Neuron (in vitro differentiated cells): ENCODE data around the gene SLC4A8.
"Not testable (repeated sequence)": the region's sequence is repeated elsewhere in the genome, so short reads cannot be mapped to it uniquely, and the experiment has no call there.

Experiments
- H2AFZ ChIP-seq: one replicate; pipeline ENCODE4 v1.6.1; 2013; ENCODE audit warnings: low read depth, mild to moderate bottlenecking, inconsistent platforms, low read length, moderate library complexity
- H3K27me3 ChIP-seq: one replicate; pipeline ENCODE4 v1.6.1; 2013; ENCODE audit warnings: low read length; ENCODE audit not compliant: insufficient read depth
- H3K36me3 ChIP-seq: one replicate; pipeline ENCODE4 v1.6.1; 2013; ENCODE audit warnings: low read length; ENCODE audit not compliant: insufficient read depth
- H3K4me1 ChIP-seq: one replicate; pipeline ENCODE4 v1.6.1; 2013; ENCODE audit warnings: low read length; ENCODE audit not compliant: insufficient read depth
- H3K4me3 ChIP-seq: 2 replicates; pipeline ENCODE4 v1.5.1; 2013; ENCODE audit warnings: mild to moderate bottlenecking, low read length, moderate library complexity
- H3K9me3 ChIP-seq: one replicate; pipeline ENCODE4 v1.6.1; 2013; ENCODE audit warnings: low read length

SLC4A8 gene

DNA sequence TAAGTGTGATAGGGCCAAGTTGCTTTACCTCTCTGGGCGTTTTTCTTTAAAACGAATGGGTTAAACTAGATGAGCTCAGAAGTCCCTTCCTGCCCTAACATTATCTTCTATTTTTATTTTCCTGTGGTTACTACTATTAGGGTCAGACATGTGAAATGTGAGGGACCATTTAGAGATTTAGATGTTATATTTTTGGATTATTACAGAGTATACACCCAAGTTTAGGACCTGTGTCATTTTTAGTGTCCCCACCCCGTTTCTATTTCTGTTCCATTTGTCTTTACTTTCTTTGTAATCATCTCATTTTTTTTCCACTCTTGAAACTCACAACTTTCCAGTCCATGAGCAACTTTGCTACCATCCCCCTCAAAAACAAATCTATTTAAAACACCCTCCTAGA lies 56.3 kb downstream of the SLC4A8 start:
- Histone ChIP-seq H3K36me3 (peaks cover 3% of the 10 kb centered on the region), H3K4me3 (no peak overlapping the region), H2AFZ (no peak overlapping the region), H3K9me3 (no peaks in the 10 kb centered on the region), H3K4me1 (no peaks in the 10 kb centered on the region), H3K27me3 (no peaks in the 10 kb centered on the region)

DNA sequence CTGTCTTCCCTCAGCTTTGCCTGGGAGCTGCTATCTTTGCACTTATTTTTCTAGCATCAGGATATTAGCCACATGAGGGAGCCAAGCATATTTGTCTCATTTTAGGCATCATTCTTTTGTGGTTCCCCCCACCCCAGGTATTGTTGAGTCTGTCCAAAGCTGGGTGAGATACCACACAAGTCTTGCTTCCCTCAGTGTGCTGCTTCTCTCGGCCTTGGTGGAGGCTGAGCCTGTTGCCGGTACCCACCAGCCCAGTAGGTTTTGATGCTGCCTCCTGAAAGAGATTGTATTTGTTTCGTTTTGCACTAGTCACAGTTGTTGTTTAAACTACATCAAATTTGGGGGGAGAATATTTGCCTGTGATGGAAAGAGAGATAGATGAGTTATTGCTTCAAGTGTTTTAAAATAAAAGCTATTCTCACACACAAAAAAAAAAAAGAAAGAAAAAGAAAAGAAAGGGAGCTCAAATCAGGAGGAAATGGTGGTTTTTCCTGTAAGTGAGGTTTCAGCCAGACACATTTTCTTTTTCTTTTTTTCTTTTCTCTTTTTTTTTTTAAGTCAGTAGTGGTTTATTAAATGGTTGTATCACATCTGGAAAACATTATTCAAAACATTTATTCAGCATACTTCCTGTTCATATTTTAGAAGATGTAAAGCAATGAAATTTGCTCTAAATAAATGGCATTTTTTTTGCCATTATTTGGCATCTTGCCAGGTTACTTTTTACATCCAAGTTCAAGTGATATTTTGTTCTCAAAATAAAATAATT lies 58.5 kb downstream of the SLC4A8 start:
- no peak overlapping the region for H3K4me3 ChIP-seq
- H3K36me3 ChIP-seq, result peaks cover 12% of the 10 kb centered on the region
- no peaks in the 10 kb centered on the region for H3K4me1 ChIP-seq
- H2AFZ ChIP-seq, result no peak overlapping the region
- no peaks in the 10 kb centered on the region for H3K9me3 ChIP-seq
- H3K27me3 ChIP-seq, result no peaks in the 10 kb centered on the region

DNA sequence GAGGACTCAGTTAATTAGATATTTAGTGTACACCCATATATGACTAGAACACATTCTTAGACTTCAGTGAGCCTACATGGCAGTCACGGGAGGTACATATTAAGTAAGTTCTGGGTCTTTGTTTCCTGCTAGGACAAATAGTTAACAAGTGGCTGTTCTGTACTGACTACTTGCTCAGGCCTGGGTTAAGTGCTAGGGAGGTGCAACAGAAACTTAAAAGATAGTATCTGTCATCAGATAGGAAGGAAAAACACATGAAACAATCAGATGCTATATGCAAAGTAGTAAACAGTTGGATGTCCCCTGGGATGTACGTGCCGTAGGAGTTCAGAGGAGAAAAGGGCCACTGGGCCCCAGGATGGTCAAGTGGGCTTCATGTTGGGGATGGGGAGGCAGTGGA lies 59.5 kb downstream of the SLC4A8 start:
- Histone ChIP-seq H3K9me3 (no peaks in the 10 kb centered on the region), H3K27me3 (no peaks in the 10 kb centered on the region), H2AFZ (no peak overlapping the region), H3K4me1 (no peaks in the 10 kb centered on the region), H3K4me3 (no peak overlapping the region), H3K36me3 (peaks cover 8% of the 10 kb centered on the region)

DNA sequence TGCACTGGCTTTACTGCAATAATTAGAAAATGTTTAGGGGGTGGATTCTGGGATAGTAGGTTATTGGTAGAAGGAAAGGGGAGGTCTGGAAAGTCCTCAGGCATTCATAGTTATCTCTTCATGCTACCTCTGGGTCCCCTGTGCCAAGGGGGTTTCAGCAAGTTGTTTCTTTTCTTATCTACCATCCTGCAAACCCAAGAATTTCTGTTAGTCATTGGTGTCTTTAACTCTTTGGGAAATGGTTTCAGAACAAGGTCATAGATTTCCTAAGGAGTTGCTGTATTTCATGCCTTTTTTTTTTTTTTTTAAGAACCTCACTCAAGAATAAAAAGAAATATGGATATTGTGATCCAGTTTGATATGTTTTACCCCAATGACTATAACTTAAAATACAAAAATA lies 63.6 kb downstream of the SLC4A8 start:
- Histone ChIP-seq H2AFZ (no peak overlapping the region), H3K4me3 (no peak overlapping the region), H3K27me3 (no peaks in the 10 kb centered on the region), H3K9me3 (no peaks in the 10 kb centered on the region), H3K4me1 (no peaks in the 10 kb centered on the region), H3K36me3 (peaks cover 15% of the 10 kb centered on the region)

GRCh38 chr12:51493281-51493680 lies 68.7 kb downstream of the SLC4A8 start:
- Histone ChIP-seq H3K27me3 (no peaks in the 10 kb centered on the region), H3K4me3 (no peak overlapping the region), H3K9me3 (no peaks in the 10 kb centered on the region), H2AFZ (no peak overlapping the region), H3K36me3 (peaks cover 27% of the 10 kb centered on the region), H3K4me1 (no peaks in the 10 kb centered on the region)

GRCh38 chr12:51496895-51497294 lies 72.3 kb downstream of the SLC4A8 start:
- Histone ChIP-seq H3K9me3 (no peaks in the 10 kb centered on the region), H3K36me3 (peaks cover 20% of the 10 kb centered on the region), H3K4me3 (no peak overlapping the region), H2AFZ (no peak overlapping the region), H3K27me3 (no peaks in the 10 kb centered on the region), H3K4me1 (no peaks in the 10 kb centered on the region)

DNA sequence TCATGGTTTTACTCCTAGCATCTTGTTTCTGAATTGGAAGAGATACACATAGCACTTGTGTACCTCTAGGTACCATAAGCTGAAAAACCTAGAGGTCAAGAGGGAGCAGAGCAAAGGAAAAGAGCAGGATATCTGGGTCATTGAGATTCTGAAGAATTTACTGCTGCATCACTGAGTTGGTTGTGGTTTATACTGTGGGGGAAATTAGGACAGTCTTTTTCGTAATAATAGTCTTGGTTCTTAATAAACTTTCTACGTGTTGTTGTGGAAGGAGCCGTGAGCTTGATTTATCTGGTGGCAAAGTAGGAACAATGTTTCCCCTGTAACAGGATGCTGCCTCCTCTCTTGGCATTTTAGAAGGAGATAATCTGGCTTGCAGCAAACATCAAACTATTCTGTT lies 80.2 kb downstream of the SLC4A8 start:
- Histone ChIP-seq H3K4me3 (no peak overlapping the region), H3K4me1 (no peaks in the 10 kb centered on the region), H3K36me3 (peaks cover 28% of the 10 kb centered on the region), H3K27me3 (no peaks in the 10 kb centered on the region), H3K9me3 (peaks cover 2% of the 10 kb centered on the region), H2AFZ (no peak overlapping the region)

GRCh38 chr12:51505360-51506105 lies 80.9 kb downstream of the SLC4A8 start:
- H3K27me3 ChIP-seq, result no peaks in the 10 kb centered on the region
- H3K4me1 ChIP-seq, result no peaks in the 10 kb centered on the region
- H3K9me3 ChIP-seq, result peaks cover 3% of the 10 kb centered on the region
- H3K36me3 ChIP-seq, result peaks cover 28% of the 10 kb centered on the region
- no peak overlapping the region for H3K4me3 ChIP-seq
- no peak overlapping the region for H2AFZ ChIP-seq

DNA sequence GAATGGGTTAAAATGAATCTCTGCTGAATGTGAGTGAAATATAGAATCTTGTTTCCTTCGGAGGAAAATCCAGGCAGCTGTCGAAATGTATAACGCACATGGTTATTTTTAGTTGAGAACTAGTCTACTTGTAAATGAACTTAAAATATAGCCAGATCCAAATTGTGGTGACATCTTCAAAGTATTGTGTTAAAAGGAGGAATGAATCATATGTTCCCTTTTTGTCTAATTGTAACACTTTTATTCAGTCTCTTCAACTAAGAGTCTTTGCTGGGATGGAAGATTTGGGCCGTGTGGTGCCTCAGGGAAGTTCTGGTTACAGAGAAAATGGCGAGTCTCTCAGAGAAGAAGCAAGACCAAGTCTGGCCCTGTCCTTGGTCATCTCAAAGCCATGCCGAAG lies 82.5 kb downstream of the SLC4A8 start:
- Histone ChIP-seq H3K4me3 (no peak overlapping the region), H3K9me3 (peaks cover 3% of the 10 kb centered on the region), H3K27me3 (no peaks in the 10 kb centered on the region), H3K4me1 (no peaks in the 10 kb centered on the region), H3K36me3 (peaks cover 41% of the 10 kb centered on the region), H2AFZ (no peak overlapping the region)

DNA sequence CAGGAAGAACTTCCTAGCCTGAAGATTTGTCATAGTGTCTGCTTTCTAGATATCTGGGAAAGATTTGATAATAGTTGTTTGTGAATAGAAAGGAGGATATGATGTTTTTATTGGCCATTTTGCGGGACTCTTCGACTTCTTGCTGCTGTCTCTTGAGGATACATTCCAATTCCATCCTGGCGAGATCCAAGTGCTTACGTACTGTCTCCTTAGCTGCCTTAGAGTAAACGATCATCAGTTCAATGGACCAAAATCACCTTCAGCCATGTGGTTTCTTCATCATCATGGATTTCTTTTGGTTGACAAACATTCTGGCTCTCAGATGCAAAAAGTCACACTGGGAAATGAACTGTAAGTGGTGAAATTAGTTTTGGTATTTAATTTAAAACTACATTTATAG lies 83.7 kb downstream of the SLC4A8 start:
- Histone ChIP-seq H2AFZ (no peak overlapping the region), H3K4me1 (no peaks in the 10 kb centered on the region), H3K4me3 (no peak overlapping the region), H3K27me3 (no peaks in the 10 kb centered on the region), H3K9me3 (peaks cover 3% of the 10 kb centered on the region), H3K36me3 (peaks cover 41% of the 10 kb centered on the region)

DNA sequence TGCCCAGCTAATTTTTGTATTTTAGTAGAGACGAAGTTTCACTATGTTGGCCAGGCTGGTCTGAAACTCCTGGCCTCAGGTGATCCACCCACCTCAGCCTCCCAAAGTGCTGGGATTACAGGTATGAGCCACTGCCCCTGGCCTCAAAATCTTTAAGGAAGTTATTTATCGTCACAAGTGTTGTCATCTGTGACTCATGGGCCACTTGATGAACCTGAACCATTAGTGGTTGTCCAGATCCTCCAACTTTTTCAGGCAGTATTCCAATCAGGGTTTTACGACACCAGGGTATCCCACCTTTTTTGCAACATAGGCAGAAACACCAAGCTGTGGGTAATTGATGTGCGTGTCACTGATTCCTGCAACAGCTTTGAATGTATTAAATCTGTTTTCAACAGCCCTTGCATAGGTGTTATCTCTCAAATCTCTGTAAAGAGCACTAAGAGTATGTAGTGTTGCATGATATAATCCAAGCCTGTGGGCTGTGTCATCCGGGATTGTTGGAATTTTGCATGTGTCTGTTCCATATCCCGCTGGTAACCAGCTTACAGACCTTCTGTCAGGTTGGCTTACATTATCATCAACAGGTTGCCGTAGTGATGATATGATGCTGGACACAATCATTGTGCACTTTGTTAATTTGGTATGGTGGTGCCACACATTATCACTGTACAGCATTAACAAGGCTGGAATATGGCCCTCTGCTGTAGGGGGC lies 87.1 kb downstream of the SLC4A8 start:
- no peaks in the 10 kb centered on the region for H3K27me3 ChIP-seq
- H3K4me1 ChIP-seq, result no peaks in the 10 kb centered on the region
- H2AFZ ChIP-seq, result no peak overlapping the region
- no peak overlapping the region for H3K4me3 ChIP-seq
- peaks cover 36% of the 10 kb centered on the region for H3K36me3 ChIP-seq
- peaks cover 3% of the 10 kb centered on the region for H3K9me3 ChIP-seq

GRCh38 chr12:51512438-51512837 lies 87.8 kb downstream of the SLC4A8 start:
- Histone ChIP-seq H3K27me3 (no peaks in the 10 kb centered on the region), H3K36me3 (peaks cover 30% of the 10 kb centered on the region), H3K4me3 (no peak overlapping the region), H3K9me3 (peaks cover 3% of the 10 kb centered on the region), H2AFZ (no peak overlapping the region), H3K4me1 (no peaks in the 10 kb centered on the region)

DNA sequence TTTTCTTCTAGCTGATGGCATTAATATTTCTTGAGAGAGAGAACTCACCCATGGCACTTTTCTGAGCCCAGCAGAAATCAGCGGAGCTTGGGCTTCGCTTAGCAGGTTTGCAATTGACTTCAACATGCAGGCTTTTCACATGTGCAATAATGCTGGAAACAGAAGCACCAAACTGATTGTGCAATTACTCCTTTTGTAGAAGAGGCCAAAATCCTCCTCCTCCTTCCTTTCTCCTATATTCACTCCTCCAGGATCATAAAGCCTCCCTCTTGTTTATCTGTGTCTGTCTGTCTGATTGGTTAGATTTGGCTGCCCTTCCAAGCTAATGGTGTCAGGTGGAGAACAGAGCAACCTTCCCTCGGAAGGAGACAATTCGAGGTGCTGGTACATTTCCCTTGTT lies 90.4 kb downstream of the SLC4A8 start:
- H3K4me3 ChIP-seq, H3K27me3 ChIP-seq, H2AFZ ChIP-seq, H3K4me1 ChIP-seq, H3K9me3 ChIP-seq: not testable (repeated sequence)
- H3K36me3 ChIP-seq, result peaks cover 13% of the 10 kb centered on the region
